ENCODE results near the gene C2CD2.

The C2CD2 gene

GRCh38 chr21:41866274-41866809, 87.5 kb downstream of the C2CD2 start:
- no peak for DNase-seq (ENCODE audit: low read depth)

GRCh38 chr21:41865002-41865777, 88.6 kb downstream of the C2CD2 start:
- DNase-seq (ENCODE audit: low read depth): no peak

- no peak for DNase-seq (ENCODE audit: low read depth)
Measured at GRCh38 chr21:41864311-41865001, 89.4 kb downstream of the C2CD2 start.

- no peak for DNase-seq (ENCODE audit: low read depth)
Measured at GRCh38 chr21:41863439-41863740, 90.4 kb downstream of the C2CD2 start.

- DNase-seq (ENCODE audit: low read depth): no peak
Measured at GRCh38 chr21:41861987-41862386, 91.8 kb downstream of the C2CD2 start.

- no peak for DNase-seq (ENCODE audit: low read depth)
Measured at GRCh38 chr21:41861255-41861654, 92.6 kb downstream of the C2CD2 start.

GRCh38 chr21:41859297-41859980, 94.4 kb downstream of the C2CD2 start:
- DNase-seq (ENCODE audit: low read depth): no peak

GRCh38 chr21:41858466-41859296, 95.1 kb downstream of the C2CD2 start:
- DNase-seq (ENCODE audit: low read depth): no peak

GRCh38 chr21:41857771-41858300, 96.0 kb downstream of the C2CD2 start:
- no peak for DNase-seq (ENCODE audit: low read depth)

- DNase-seq (ENCODE audit: low read depth): no peak
Measured at GRCh38 chr21:41856572-41856971, 97.2 kb downstream of the C2CD2 start.

- no peak for DNase-seq (ENCODE audit: low read depth)
Measured at GRCh38 chr21:41854426-41854995, 99.3 kb downstream of the C2CD2 start.

- no peak for DNase-seq (ENCODE audit: low read depth)
Measured at GRCh38 chr21:41852929-41853320, 100.9 kb downstream of the C2CD2 start.

- no peak for DNase-seq (ENCODE audit: low read depth)
Measured at GRCh38 chr21:41852151-41852928, 101.5 kb downstream of the C2CD2 start.

- DNase-seq (ENCODE audit: low read depth): no peak
Measured at GRCh38 chr21:41851090-41851790, 102.6 kb downstream of the C2CD2 start.

GRCh38 chr21:41850085-41850484, 103.7 kb downstream of the C2CD2 start:
- no peak for DNase-seq (ENCODE audit: low read depth)

- DNase-seq (ENCODE audit: low read depth): no peak
Measured at GRCh38 chr21:41848958-41849580, 104.7 kb downstream of the C2CD2 start.

- no peak for DNase-seq (ENCODE audit: low read depth)
Measured at GRCh38 chr21:41848533-41848932, 105.3 kb downstream of the C2CD2 start.

- no peak for DNase-seq (ENCODE audit: low read depth)
Measured at GRCh38 chr21:41847066-41847804, 106.6 kb downstream of the C2CD2 start.

GRCh38 chr21:41846536-41846935, 107.3 kb downstream of the C2CD2 start:
- DNase-seq (ENCODE audit: low read depth): no peak
